ENCODE measurements around the gene HDGFL2. TPM values are rescaled to one million over a fixed set of nuclear protein-coding genes. Genes with fewer than 3 reads are reported as not detected.

HDGFL2 gene
- polyA plus RNA-seq, 1 experiment, result 26.0 TPM

- no peak for TF ChIP-seq CTCF (IDR thresholded peaks at IDR 0.05; ENCODE audit: insufficient read depth, low read depth, low read length)
- ChIA-PET CTCF (interaction anchor here (0.8 to 1.2 kb wide), 5 partner anchors 52 to 225 kb away, joined by 3 to 5 read pairs (median 3); partner anchors contain the start of genes SH3GL1 and YJU2), POLR2A (interaction anchor here (0.9 to 1.2 kb wide), 3 partner anchors 15 to 76 kb away, joined by 3 to 8 read pairs (median 6); no protein-coding TSS in a partner anchor)
- H3K4me3 ChIP-seq (ENCODE audit: low read depth, low read length), result peak overlapping the region; percentile 47
- no peaks in the 10 kb centered on the region for H3K27me3 ChIP-seq (ENCODE audit: control insufficient read depth, insufficient read depth, low read length)
- peak; percentile 100 for DNase-seq (ENCODE audit: low read depth)
- H3K36me3 ChIP-seq (ENCODE audit: control insufficient read depth, insufficient read depth, low read length), result peaks cover 4% of the 10 kb centered on the region
Measured at GRCh38 chr19:4471403-4472173, 509 bp upstream of the HDGFL2 start.

- no peak for TF ChIP-seq CTCF (IDR thresholded peaks at IDR 0.05; ENCODE audit: insufficient read depth, low read depth, low read length)
- CTCF ChIA-PET, result interaction anchor here (0.6 kb wide), 1 partner anchor 16 kb away, joined by 4 read pairs; no protein-coding TSS in a partner anchor
- no peak for DNase-seq (ENCODE audit: low read depth)
- Histone ChIP-seq H3K36me3 (ENCODE audit: control insufficient read depth, insufficient read depth, low read length) (peaks cover 12% of the 10 kb centered on the region), H3K27me3 (ENCODE audit: control insufficient read depth, insufficient read depth, low read length) (no peaks in the 10 kb centered on the region), H3K4me3 (ENCODE audit: low read depth, low read length) (peak overlapping the region; percentile 92)
- POLR2A ChIA-PET, result no interaction called here
Measured at GRCh38 chr19:4473011-4473762, 1.1 kb downstream of the HDGFL2 start.

GRCh38 chr19:4473763-4474513, 1.8 kb downstream of the HDGFL2 start:
- CTCF ChIA-PET, result interaction anchor here (0.8 to 1.1 kb wide), 2 partner anchors 50 to 206 kb away, joined by 3 read pairs; no protein-coding TSS in a partner anchor
- Histone ChIP-seq H3K36me3 (ENCODE audit: control insufficient read depth, insufficient read depth, low read length) (peaks cover 16% of the 10 kb centered on the region), H3K27me3 (ENCODE audit: control insufficient read depth, insufficient read depth, low read length) (no peaks in the 10 kb centered on the region), H3K4me3 (ENCODE audit: low read depth, low read length) (peak overlapping the region; percentile 92)
- POLR2A ChIA-PET, result no interaction called here
- no peak for TF ChIP-seq CTCF (IDR thresholded peaks at IDR 0.05; ENCODE audit: insufficient read depth, low read depth, low read length)
- DNase-seq (ENCODE audit: low read depth), result no peak

GRCh38 chr19:4474514-4475022, 2.5 kb downstream of the HDGFL2 start:
- DNase-seq (ENCODE audit: low read depth), result peak; percentile 19
- Histone ChIP-seq H3K27me3 (ENCODE audit: control insufficient read depth, insufficient read depth, low read length) (no peaks in the 10 kb centered on the region), H3K36me3 (ENCODE audit: control insufficient read depth, insufficient read depth, low read length) (peaks cover 16% of the 10 kb centered on the region), H3K4me3 (ENCODE audit: low read depth, low read length) (peak overlapping the region; percentile 92)
- TF ChIP-seq CTCF (IDR thresholded peaks at IDR 0.05; ENCODE audit: insufficient read depth, low read depth, low read length), result no peak
- ChIA-PET POLR2A (interaction anchor here (0.6 kb wide), 1 partner anchor 11 kb away, joined by 20 read pairs; no protein-coding TSS in a partner anchor), CTCF (interaction anchor here (0.8 to 1.1 kb wide), 2 partner anchors 49 to 207 kb away, joined by 3 read pairs; no protein-coding TSS in a partner anchor)

Measured in BJ (cell line).